ENCODE results near the gene CD7.

The CD7 gene

GRCh38 chr17:82281076-82281475, 36.3 kb downstream of the CD7 start:
- no peak overlapping the region for H3K27ac ChIP-seq (ENCODE audit: low read depth, low read length, severe bottlenecking)
- H3K36me3 ChIP-seq (ENCODE audit: control insufficient read depth, insufficient read depth, low read length) = no peaks in the 10 kb centered on the region
- peaks cover 7% of the 10 kb centered on the region for H3K4me1 ChIP-seq (ENCODE audit: control insufficient read depth, insufficient read depth, low read length, poor library complexity, severe bottlenecking)
- no peak overlapping the region for H3K4me3 ChIP-seq (ENCODE audit: extremely low read depth, insufficient read depth, low read length, poor library complexity, severe bottlenecking)
- 91 to 95% methylated on average over 5 to 6 of the region's 7 CpGs for WGBS, 2 experiments (ENCODE audit: insufficient coverage in 2 of 2)
- no peaks in the 10 kb centered on the region for H3K9me3 ChIP-seq (ENCODE audit: control insufficient read depth, low read length)

GRCh38 chr17:82280537-82280936, 36.9 kb downstream of the CD7 start:
- Histone ChIP-seq H3K36me3 (ENCODE audit: control insufficient read depth, insufficient read depth, low read length) (no peaks in the 10 kb centered on the region), H3K9me3 (ENCODE audit: control insufficient read depth, low read length) (no peaks in the 10 kb centered on the region), H3K4me3 (ENCODE audit: extremely low read depth, insufficient read depth, low read length, poor library complexity, severe bottlenecking) (no peak overlapping the region), H3K27ac (ENCODE audit: low read depth, low read length, severe bottlenecking) (no peak overlapping the region), H3K4me1 (ENCODE audit: control insufficient read depth, insufficient read depth, low read length, poor library complexity, severe bottlenecking) (peaks cover 7% of the 10 kb centered on the region)
- WGBS, 2 experiments (ENCODE audit: insufficient coverage in 2 of 2) = 90 to 100% methylated on average over 2 to 6 of the region's 8 CpGs

GRCh38 chr17:82278786-82279391, 38.5 kb downstream of the CD7 start:
- WGBS, 2 experiments (ENCODE audit: insufficient coverage in 2 of 2) = 82 to 86% methylated on average over 14 to 16 of the region's 16 CpGs
- no peak overlapping the region for H3K4me3 ChIP-seq (ENCODE audit: extremely low read depth, insufficient read depth, low read length, poor library complexity, severe bottlenecking)
- no peaks in the 10 kb centered on the region for H3K9me3 ChIP-seq (ENCODE audit: control insufficient read depth, low read length)
- peaks cover 8% of the 10 kb centered on the region for H3K4me1 ChIP-seq (ENCODE audit: control insufficient read depth, insufficient read depth, low read length, poor library complexity, severe bottlenecking)
- H3K27ac ChIP-seq (ENCODE audit: low read depth, low read length, severe bottlenecking) = no peak overlapping the region
- H3K36me3 ChIP-seq (ENCODE audit: control insufficient read depth, insufficient read depth, low read length) = no peaks in the 10 kb centered on the region

GRCh38 chr17:82278308-82278707, 39.1 kb downstream of the CD7 start:
- no peak overlapping the region for H3K4me3 ChIP-seq (ENCODE audit: extremely low read depth, insufficient read depth, low read length, poor library complexity, severe bottlenecking)
- H3K9me3 ChIP-seq (ENCODE audit: control insufficient read depth, low read length) = no peaks in the 10 kb centered on the region
- 86 to 92% methylated on average over 9 of the region's 9 CpGs for WGBS, 2 experiments (ENCODE audit: insufficient coverage in 2 of 2)
- H3K36me3 ChIP-seq (ENCODE audit: control insufficient read depth, insufficient read depth, low read length) = no peaks in the 10 kb centered on the region
- H3K27ac ChIP-seq (ENCODE audit: low read depth, low read length, severe bottlenecking) = no peak overlapping the region
- H3K4me1 ChIP-seq (ENCODE audit: control insufficient read depth, insufficient read depth, low read length, poor library complexity, severe bottlenecking) = peaks cover 11% of the 10 kb centered on the region

GRCh38 chr17:82277851-82278250, 39.6 kb downstream of the CD7 start:
- Histone ChIP-seq H3K36me3 (ENCODE audit: control insufficient read depth, insufficient read depth, low read length) (no peaks in the 10 kb centered on the region), H3K27ac (ENCODE audit: low read depth, low read length, severe bottlenecking) (no peak overlapping the region), H3K4me1 (ENCODE audit: control insufficient read depth, insufficient read depth, low read length, poor library complexity, severe bottlenecking) (peaks cover 11% of the 10 kb centered on the region), H3K4me3 (ENCODE audit: extremely low read depth, insufficient read depth, low read length, poor library complexity, severe bottlenecking) (no peak overlapping the region), H3K9me3 (ENCODE audit: control insufficient read depth, low read length) (no peaks in the 10 kb centered on the region)
- WGBS, 2 experiments (ENCODE audit: insufficient coverage in 2 of 2) = 87 to 90% methylated on average over 12 of the region's 12 CpGs

GRCh38 chr17:82276938-82277337, 40.5 kb downstream of the CD7 start:
- WGBS, 2 experiments (ENCODE audit: insufficient coverage in 2 of 2) = 86 to 98% methylated on average over 4 of the region's 5 CpGs
- peaks cover 5% of the 10 kb centered on the region for H3K36me3 ChIP-seq (ENCODE audit: control insufficient read depth, insufficient read depth, low read length)
- no peak overlapping the region for H3K4me3 ChIP-seq (ENCODE audit: extremely low read depth, insufficient read depth, low read length, poor library complexity, severe bottlenecking)

GRCh38 chr17:82275326-82275725, 42.1 kb downstream of the CD7 start:
- no peak overlapping the region for H3K4me3 ChIP-seq (ENCODE audit: extremely low read depth, insufficient read depth, low read length, poor library complexity, severe bottlenecking)
- WGBS, 2 experiments (ENCODE audit: insufficient coverage in 2 of 2) = 97% methylated on average over 13 of the region's 14 CpGs
- H3K36me3 ChIP-seq (ENCODE audit: control insufficient read depth, insufficient read depth, low read length) = peaks cover 21% of the 10 kb centered on the region
- H3K4me1 ChIP-seq (ENCODE audit: control insufficient read depth, insufficient read depth, low read length, poor library complexity, severe bottlenecking) = peaks cover 11% of the 10 kb centered on the region
- no peaks in the 10 kb centered on the region for H3K9me3 ChIP-seq (ENCODE audit: control insufficient read depth, low read length)
- H3K27ac ChIP-seq (ENCODE audit: low read depth, low read length, severe bottlenecking) = no peak overlapping the region

More at GRCh38 chr17:82276938-82277337, 40.5 kb downstream of the CD7 start:
- no peaks in the 10 kb centered on the region for H3K9me3 ChIP-seq (ENCODE audit: control insufficient read depth, low read length)
- no peak overlapping the region for H3K27ac ChIP-seq (ENCODE audit: low read depth, low read length, severe bottlenecking)
- peaks cover 6% of the 10 kb centered on the region for H3K4me1 ChIP-seq (ENCODE audit: control insufficient read depth, insufficient read depth, low read length, poor library complexity, severe bottlenecking)

- 88% methylated on average over 24 to 25 of the region's 27 CpGs for WGBS, 2 experiments (ENCODE audit: insufficient coverage in 2 of 2)
- peak overlapping the region; percentile 90 for H3K4me3 ChIP-seq (ENCODE audit: extremely low read depth, insufficient read depth, low read length, poor library complexity, severe bottlenecking)
These were observed 43.0 kb downstream of the CD7 start for GRCh38 chr17:82274134-82275020.

GRCh38 chr17:82273327-82274133, 43.9 kb downstream of the CD7 start, which contains the start of gene CSNK1D:
CSNK1D (minus strand) TSS chr17:82273700; CDS start chr17:82273381, 319 bp downstream.
- no peaks in the 10 kb centered on the region for H3K9me3 ChIP-seq (ENCODE audit: control insufficient read depth, low read length)
- peaks cover 37% of the 10 kb centered on the region for H3K36me3 ChIP-seq (ENCODE audit: control insufficient read depth, insufficient read depth, low read length)
- WGBS, 2 experiments (ENCODE audit: insufficient coverage in 2 of 2) = 4 to 6% methylated on average over 59 to 76 of the region's 80 CpGs
- peak within 1 kb of the TSS; percentile 90 for H3K4me3 ChIP-seq (ENCODE audit: extremely low read depth, insufficient read depth, low read length, poor library complexity, severe bottlenecking)
- H3K27ac ChIP-seq (ENCODE audit: low read depth, low read length, severe bottlenecking) = peak within 1 kb of the TSS; percentile 100
- peaks cover 14% of the 10 kb centered on the region for H3K4me1 ChIP-seq (ENCODE audit: control insufficient read depth, insufficient read depth, low read length, poor library complexity, severe bottlenecking)

More at GRCh38 chr17:82274134-82275020, 43.0 kb downstream of the CD7 start:
- H3K9me3 ChIP-seq (ENCODE audit: control insufficient read depth, low read length) = no peaks in the 10 kb centered on the region
- H3K4me1 ChIP-seq (ENCODE audit: control insufficient read depth, insufficient read depth, low read length, poor library complexity, severe bottlenecking) = peaks cover 14% of the 10 kb centered on the region
- H3K36me3 ChIP-seq (ENCODE audit: control insufficient read depth, insufficient read depth, low read length) = peaks cover 30% of the 10 kb centered on the region
- no peak overlapping the region for H3K27ac ChIP-seq (ENCODE audit: low read depth, low read length, severe bottlenecking)

GRCh38 chr17:82272495-82273326, 44.7 kb downstream of the CD7 start:
- WGBS, 2 experiments (ENCODE audit: insufficient coverage in 2 of 2) = 0% methylated on average over 23 to 31 of the region's 57 CpGs
- Histone ChIP-seq H3K9me3 (ENCODE audit: control insufficient read depth, low read length) (no peaks in the 10 kb centered on the region), H3K4me3 (ENCODE audit: extremely low read depth, insufficient read depth, low read length, poor library complexity, severe bottlenecking) (peak overlapping the region; percentile 90), H3K27ac (ENCODE audit: low read depth, low read length, severe bottlenecking) (peak overlapping the region; percentile 100), H3K4me1 (ENCODE audit: control insufficient read depth, insufficient read depth, low read length, poor library complexity, severe bottlenecking) (peaks cover 21% of the 10 kb centered on the region), H3K36me3 (ENCODE audit: control insufficient read depth, insufficient read depth, low read length) (peaks cover 45% of the 10 kb centered on the region)
